B cell (primary cell): Measurements from ENCODE around the gene AP3B2. TPM values are rescaled to one million over a fixed set of nuclear protein-coding genes. Genes with fewer than 3 reads are reported as not detected.

Source experiments
- ATAC-seq: fragments of 200-7000 bp; cut with Tn5 transposase; one replicate; pipeline ENCODE4 v1.10.0; 2021; ENCODE audit warnings: low read depth, mild to moderate bottlenecking, moderate number of reproducible peaks, moderate library complexity
- CTCF ChIA-PET: fragments of 350-600 bp; sonication (Branson Sonifier 250); formaldehyde crosslinking; loops from one replicate; lab custom pipeline; 2021; ENCODE audit warnings: antibody characterized with exemption, inconsistent platforms; lab: Charles Lee
- POLR2A ChIA-PET: fragments of 350-600 bp; sonication (Branson Sonifier 250); formaldehyde crosslinking; loops from one replicate; lab custom pipeline; 2021; ENCODE audit warnings: antibody characterized with exemption; lab: Charles Lee
- DNase-seq: peaks from one replicate; pipeline ENCODE4 v3.0.0; 2013
- H2AFZ ChIP-seq: 2 replicates; pipeline ENCODE4 v1.6.1; 2012; ENCODE audit warnings: mild to moderate bottlenecking, low read depth, low read length; ENCODE audit not compliant: insufficient read depth, poor library complexity, severe bottlenecking
- H3K27ac ChIP-seq, 2 donors: 1 replicate in 1 of 2; 2 replicates in 1 of 2; pipeline ENCODE4 v1.5.1; 2012 to 2013; ENCODE audit warnings: low read length in 2 of 2, mild to moderate bottlenecking in 2 of 2, moderate library complexity in 1 of 2
- H3K27me3 ChIP-seq, 4 experiments: fragments of 200-600 bp in 1 of 4; sonication (generic) in 1 of 4; replicated peaks in 1 of 4; 1 replicate in 2 of 4; 2 replicates in 2 of 4; pipeline versions ENCODE4 v1.6.1 to v1.7.0; 2013 to 2016; ENCODE audit warnings: low read length in 3 of 4, mild to moderate bottlenecking in 2 of 4, mixed read lengths in 1 of 4, moderate library complexity in 1 of 4; ENCODE audit not compliant: insufficient read depth in 4 of 4, control insufficient read depth in 3 of 4; ENCODE audit errors: control extremely low read depth in 1 of 4
- H3K36me3 ChIP-seq, 2 experiments: replicated peaks in 1 of 2; 1 replicate in 1 of 2; 2 replicates in 1 of 2; pipeline versions ENCODE4 v1.6.1 to v1.7.1; 2013; ENCODE audit warnings: low read length in 1 of 2; ENCODE audit not compliant: insufficient read depth in 2 of 2, control insufficient read depth in 1 of 2; ENCODE audit errors: control extremely low read depth in 1 of 2, extremely low read depth in 1 of 2
- H3K4me1 ChIP-seq, 2 donors: fragments of 200-600 bp in 1 of 2; sonication (generic) in 1 of 2; 1 replicate in 1 of 2; 2 replicates in 1 of 2; pipeline versions ENCODE4 v1.5.1 to v1.6.1; 2013 to 2017; ENCODE audit warnings: low read length in 2 of 2; ENCODE audit not compliant: control insufficient read depth in 2 of 2, insufficient read depth in 2 of 2
- H3K4me2 ChIP-seq: replicated peaks from 2 replicates; pipeline ENCODE3; 2012; ENCODE audit warnings: mild to moderate bottlenecking, low read depth, low read length; ENCODE audit not compliant: poor library complexity, severe bottlenecking
- H3K4me3 ChIP-seq, 5 experiments: fragments of 200-600 bp in 1 of 5; sonication (generic) in 1 of 5; 1 replicate in 3 of 5; 2 replicates in 2 of 5; pipeline versions ENCODE4 v1.5.1 to v1.7.0; 2011 to 2016; ENCODE audit warnings: low read length in 4 of 5, mild to moderate bottlenecking in 4 of 5, low read depth in 2 of 5, control low read depth in 1 of 5, moderate library complexity in 1 of 5; ENCODE audit not compliant: insufficient read depth in 1 of 5; ENCODE audit errors: control extremely low read depth in 1 of 5, extremely low read depth in 1 of 5
- H3K79me2 ChIP-seq: fragments of 200-600 bp; sonication (generic); one replicate; pipeline ENCODE4 v1.6.0; 2016; ENCODE audit warnings: low read length; ENCODE audit not compliant: control insufficient read depth, insufficient read depth
- H3K9ac ChIP-seq: fragments of 200-600 bp; sonication (generic); 2 replicates; pipeline ENCODE4 v1.6.1; 2017; ENCODE audit warnings: mild to moderate bottlenecking, low read length, moderate library complexity
- H3K9me3 ChIP-seq, 3 donors: one replicate each; pipeline versions ENCODE4 v1.6.1 to v1.7.1; 2013; ENCODE audit warnings: low read length in 2 of 3; ENCODE audit not compliant: control insufficient read depth in 2 of 3, insufficient read depth in 1 of 3; ENCODE audit errors: control extremely low read depth in 1 of 3
- H4K20me1 ChIP-seq: 2 replicates; pipeline ENCODE4 v1.6.0; 2012; ENCODE audit warnings: mild to moderate bottlenecking, low read length; ENCODE audit not compliant: insufficient read depth, control insufficient read depth, poor library complexity, severe bottlenecking
- H3K27ac Mint-ChIP-seq: one replicate; pipeline ENCODE4 v1.8.0; 2021; ENCODE audit warnings: mixed read lengths
- H3K27me3 Mint-ChIP-seq: one replicate; pipeline ENCODE4 v1.8.0; 2021; ENCODE audit warnings: mixed read lengths
- H3K4me1 Mint-ChIP-seq: one replicate; pipeline ENCODE4 v1.8.0; 2021; ENCODE audit warnings: mixed read lengths
- H3K4me3 Mint-ChIP-seq: one replicate; pipeline ENCODE4 v1.8.0; 2021; ENCODE audit warnings: mixed read lengths
- H3K9me3 Mint-ChIP-seq: one replicate; pipeline ENCODE4 v1.8.0; 2022; ENCODE audit warnings: mixed read lengths; ENCODE audit not compliant: insufficient read depth
- CTCF ChIP-seq: fragments of 200-600 bp; IDR thresholded peaks from one replicate; pipeline ENCODE4 v1.8.0; 2022; ENCODE audit warnings: antibody characterized with exemption, mild to moderate bottlenecking
- EZH2 ChIP-seq: IDR thresholded peaks from 2 replicates; pipeline ENCODE4 v1.6.1; 2012; ENCODE audit warnings: borderline replicate concordance, low read depth, mild to moderate bottlenecking, moderate library complexity, low read length; ENCODE audit not compliant: insufficient read depth, poor library complexity, severe bottlenecking
- WGBS: methylation state at CpG from one replicate; pipeline ENCODE4 v1.1.5; 2013; ENCODE audit warnings: missing lambda C conversion rate; ENCODE audit not compliant: insufficient coverage; 5-methylcytosine and 5-hydroxymethylcytosine counted together
- intact Hi-C: fragments of 100-400 bp; cut with micrococcal nuclease; formaldehyde crosslinking; loops from one replicate; pipeline ENCODE4 v1.10.0; 2022
- polyA plus RNA-seq: library from polyadenylated mRNA; depleted of rRNA; stranded (reverse); fragments of >200 nt; gene quantifications from 2 replicates; pipeline ENCODE4 v1.2.3, GENCODE V29; 2012
- total RNA-seq, 2 donors: library from RNA; stranded (reverse); fragments of 120-200 nt in 1 of 2; gene quantifications; 1 replicate in 1 of 2; 2 replicates in 1 of 2; pipeline versions ENCODE4 v1.2.3 to v1.2.4, GENCODE V29; 2013 to 2022

Gene AP3B2
- total and polyA plus RNA-seq, 2 donors (not counting 1 experiment from before 2014, with no cell fraction given), result 0.15 to 0.37 TPM

GRCh38 chr15:82663186-82663600 lies 46.5 kb downstream of the AP3B2 start:
- H3K27me3 Mint-ChIP-seq, result peaks cover 43% of the 10 kb centered on the region
- no peak overlapping the region for H3K27ac ChIP-seq
- H2AFZ ChIP-seq, result no peak overlapping the region
- no peaks in the 10 kb centered on the region for H3K4me1 ChIP-seq
- H3K27me3 ChIP-seq, result peaks cover 0 to 20% (median 0%) of the 10 kb centered on the region in 4 experiments
- WGBS, result 30% methylated on average over 4 of the region's 4 CpGs
- ATAC-seq (no peak), DNase-seq (peak; percentile 30)
- H3K79me2 ChIP-seq, result no peaks in the 10 kb centered on the region
- H4K20me1 ChIP-seq, result no peaks in the 10 kb centered on the region
- TF ChIP-seq CTCF (no peak), EZH2 (no peak)
- intact Hi-C loops, result no loop called here
- ChIA-PET POLR2A (no interaction called here), CTCF (no interaction called here)
- H3K4me1 Mint-ChIP-seq, result no peaks in the 10 kb centered on the region
- H3K4me2 ChIP-seq, result no peak overlapping the region
- H3K9me3 Mint-ChIP-seq, result no peaks in the 10 kb centered on the region
- peaks cover 0 to 8% (median 0%) of the 10 kb centered on the region in 3 donors for H3K9me3 ChIP-seq
- H3K36me3 ChIP-seq, result no peaks in the 10 kb centered on the region
- H3K9ac ChIP-seq, result no peak overlapping the region
- no peak overlapping the region for H3K4me3 Mint-ChIP-seq
- H3K27ac Mint-ChIP-seq, result no peak overlapping the region
- H3K4me3 ChIP-seq, result no peak overlapping the region

DNA sequence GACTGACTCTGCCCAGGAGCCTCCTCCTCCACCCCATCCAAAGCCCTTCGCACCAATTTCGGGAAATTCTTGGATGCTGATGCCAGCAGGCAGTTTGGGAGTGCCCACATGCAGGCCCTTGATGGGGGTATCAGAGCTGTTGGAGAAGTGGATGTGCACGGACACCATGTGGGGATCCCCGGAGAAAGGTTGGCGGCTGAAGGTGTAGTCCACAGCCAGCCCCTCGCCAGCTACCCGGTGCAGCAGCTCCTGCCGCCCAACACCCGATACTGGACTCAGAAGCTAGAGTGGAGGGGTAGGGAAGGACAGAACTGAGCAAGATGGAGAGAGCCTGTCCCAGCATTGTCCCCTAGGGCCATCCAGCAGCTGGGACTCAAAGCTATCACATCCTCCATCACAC lies 47.0 kb downstream of the AP3B2 start:
- DNase-seq, result no peak
- no peaks in the 10 kb centered on the region for H3K79me2 ChIP-seq
- no peak overlapping the region for H3K27ac ChIP-seq
- ChIA-PET CTCF (no interaction called here), POLR2A (no interaction called here)
- H4K20me1 ChIP-seq, result no peaks in the 10 kb centered on the region
- no peaks in the 10 kb centered on the region for H3K9me3 Mint-ChIP-seq
- no peak overlapping the region for H3K27ac Mint-ChIP-seq
- intact Hi-C loops, result no loop called here
- H3K27me3 Mint-ChIP-seq, result peaks cover 39% of the 10 kb centered on the region
- no peaks in the 10 kb centered on the region for H3K4me1 Mint-ChIP-seq
- no peaks in the 10 kb centered on the region for H3K36me3 ChIP-seq
- no peak overlapping the region for H3K4me3 ChIP-seq
- 98% methylated on average over 3 of the region's 9 CpGs for WGBS
- no peak overlapping the region for H3K9ac ChIP-seq
- no peaks in the 10 kb centered on the region for H3K4me1 ChIP-seq
- no peak overlapping the region for H3K4me3 Mint-ChIP-seq
- H3K27me3 ChIP-seq, result peaks cover 0 to 24% (median 0%) of the 10 kb centered on the region in 4 experiments
- no peak for TF ChIP-seq EZH2
- TF ChIP-seq CTCF, result no peak
- H2AFZ ChIP-seq, result no peak overlapping the region
- ATAC-seq, result no peak
- H3K4me2 ChIP-seq, result no peak overlapping the region
- peaks cover 0 to 8% (median 0%) of the 10 kb centered on the region in 3 donors for H3K9me3 ChIP-seq
